ENCODE measurements around the gene FOXF2.
A peak's percentile ranks its signal among the peaks of the same experiment; 100 is the strongest.
"Not testable (repeated sequence)": the region's sequence is repeated elsewhere in the genome, so short reads cannot be mapped to it uniquely, and the experiment has no call there.

The FOXF2 gene

GRCh38 chr6:1367771-1368170, 21.6 kb upstream of the FOXF2 start:
- intact Hi-C loops (cut with micrococcal nuclease), result no loop called here
- H3K4me1 Mint-ChIP-seq (ENCODE audit: low read depth), result peaks cover 9% of the 10 kb centered on the region
- peaks cover 65% of the 10 kb centered on the region for H3K27me3 Mint-ChIP-seq
- no peaks in the 10 kb centered on the region for H3K9me3 Mint-ChIP-seq
- no peak overlapping the region for H3K4me3 Mint-ChIP-seq
- H3K36me3 Mint-ChIP-seq (ENCODE audit: low read depth), result no peaks in the 10 kb centered on the region
- no peak overlapping the region for H3K27ac Mint-ChIP-seq

- Mint-ChIP-seq H3K36me3 (ENCODE audit: low read depth) (no peaks in the 10 kb centered on the region), H3K4me1 (ENCODE audit: low read depth) (peaks cover 2% of the 10 kb centered on the region), H3K4me3 (no peak overlapping the region), H3K9me3 (no peaks in the 10 kb centered on the region), H3K27me3 (peaks cover 70% of the 10 kb centered on the region), H3K27ac (no peak overlapping the region)
- intact Hi-C loops (cut with micrococcal nuclease), result no loop called here
Observed at GRCh38 chr6:1368940-1369339, 20.4 kb upstream of the FOXF2 start.

- peaks cover 71% of the 10 kb centered on the region for H3K27me3 Mint-ChIP-seq
- H3K36me3 Mint-ChIP-seq (ENCODE audit: low read depth); H3K4me3 Mint-ChIP-seq; H3K4me1 Mint-ChIP-seq (ENCODE audit: low read depth); H3K9me3 Mint-ChIP-seq; H3K27ac Mint-ChIP-seq; intact Hi-C loops (cut with micrococcal nuclease): not testable (repeated sequence)
Observed at GRCh38 chr6:1369695-1370094, 19.7 kb upstream of the FOXF2 start.

GRCh38 chr6:1371933-1372332, 17.4 kb upstream of the FOXF2 start:
- Mint-ChIP-seq H3K4me1 (ENCODE audit: low read depth) (no peaks in the 10 kb centered on the region), H3K36me3 (ENCODE audit: low read depth) (no peaks in the 10 kb centered on the region), H3K4me3 (no peak overlapping the region), H3K9me3 (no peaks in the 10 kb centered on the region), H3K27me3 (peaks cover 81% of the 10 kb centered on the region), H3K27ac (no peak overlapping the region)
- intact Hi-C loops (cut with micrococcal nuclease), result no loop called here

- no peak overlapping the region for H3K27ac Mint-ChIP-seq
- no peak overlapping the region for H3K4me3 Mint-ChIP-seq
Observed at GRCh38 chr6:1372690-1373089, 16.7 kb upstream of the FOXF2 start.

GRCh38 chr6:1376653-1377052, 12.7 kb upstream of the FOXF2 start:
- H3K4me1 Mint-ChIP-seq (ENCODE audit: low read depth), result peaks cover 22% of the 10 kb centered on the region
- intact Hi-C loops (cut with micrococcal nuclease), result no loop called here
- H3K36me3 Mint-ChIP-seq (ENCODE audit: low read depth), result no peaks in the 10 kb centered on the region
- H3K27ac Mint-ChIP-seq, result no peak overlapping the region
- peaks cover 95% of the 10 kb centered on the region for H3K27me3 Mint-ChIP-seq
- H3K4me3 Mint-ChIP-seq, result no peak overlapping the region
- H3K9me3 Mint-ChIP-seq, result no peaks in the 10 kb centered on the region

More at GRCh38 chr6:1372690-1373089, 16.7 kb upstream of the FOXF2 start:
- Mint-ChIP-seq H3K27me3 (peaks cover 83% of the 10 kb centered on the region), H3K36me3 (ENCODE audit: low read depth) (no peaks in the 10 kb centered on the region), H3K4me1 (ENCODE audit: low read depth) (no peaks in the 10 kb centered on the region), H3K9me3 (no peaks in the 10 kb centered on the region)
- intact Hi-C loops (cut with micrococcal nuclease), result no loop called here

GRCh38 chr6:1377526-1377925, 11.8 kb upstream of the FOXF2 start:
- H3K4me1 Mint-ChIP-seq (ENCODE audit: low read depth), result peaks cover 22% of the 10 kb centered on the region
- peaks cover 94% of the 10 kb centered on the region for H3K27me3 Mint-ChIP-seq
- H3K4me3 Mint-ChIP-seq, result no peak overlapping the region
- intact Hi-C loops (cut with micrococcal nuclease), result no loop called here
- no peak overlapping the region for H3K27ac Mint-ChIP-seq
- H3K36me3 Mint-ChIP-seq (ENCODE audit: low read depth), result no peaks in the 10 kb centered on the region
- H3K9me3 Mint-ChIP-seq, result no peaks in the 10 kb centered on the region

- H3K4me1 Mint-ChIP-seq (ENCODE audit: low read depth), result peaks cover 22% of the 10 kb centered on the region
- intact Hi-C loops (cut with micrococcal nuclease), result no loop called here
- H3K4me3 Mint-ChIP-seq, result peak overlapping the region; percentile 37
- no peaks in the 10 kb centered on the region for H3K9me3 Mint-ChIP-seq
- no peaks in the 10 kb centered on the region for H3K36me3 Mint-ChIP-seq (ENCODE audit: low read depth)
- peaks cover 94% of the 10 kb centered on the region for H3K27me3 Mint-ChIP-seq
- H3K27ac Mint-ChIP-seq, result no peak overlapping the region
Observed at GRCh38 chr6:1378065-1379016, 11.0 kb upstream of the FOXF2 start.

- H3K27ac Mint-ChIP-seq, result no peak overlapping the region
- no peak overlapping the region for H3K4me3 Mint-ChIP-seq
- peaks cover 93% of the 10 kb centered on the region for H3K27me3 Mint-ChIP-seq
- H3K9me3 Mint-ChIP-seq, result no peaks in the 10 kb centered on the region
- H3K36me3 Mint-ChIP-seq (ENCODE audit: low read depth), result no peaks in the 10 kb centered on the region
- peaks cover 22% of the 10 kb centered on the region for H3K4me1 Mint-ChIP-seq (ENCODE audit: low read depth)
- intact Hi-C loops (cut with micrococcal nuclease), result no loop called here
Observed at GRCh38 chr6:1379017-1379787, 10.2 kb upstream of the FOXF2 start.

- no peak overlapping the region for H3K27ac Mint-ChIP-seq
- no peaks in the 10 kb centered on the region for H3K9me3 Mint-ChIP-seq
- intact Hi-C loops (cut with micrococcal nuclease), result loop anchor here (5.0 kb wide), 1 partner anchor 582 kb away; no protein-coding TSS in a partner anchor
- peaks cover 22% of the 10 kb centered on the region for H3K4me1 Mint-ChIP-seq (ENCODE audit: low read depth)
- peaks cover 93% of the 10 kb centered on the region for H3K27me3 Mint-ChIP-seq
- H3K4me3 Mint-ChIP-seq, result no peak overlapping the region
- H3K36me3 Mint-ChIP-seq (ENCODE audit: low read depth), result no peaks in the 10 kb centered on the region
Observed at GRCh38 chr6:1379788-1380147, 9.6 kb upstream of the FOXF2 start.

- Mint-ChIP-seq H3K27ac (no peak overlapping the region), H3K4me3 (no peak overlapping the region), H3K4me1 (ENCODE audit: low read depth) (peaks cover 28% of the 10 kb centered on the region), H3K27me3 (peaks cover 97% of the 10 kb centered on the region), H3K9me3 (no peaks in the 10 kb centered on the region), H3K36me3 (ENCODE audit: low read depth) (no peaks in the 10 kb centered on the region)
- intact Hi-C loops (cut with micrococcal nuclease), result loop anchor here (1.0 to 5.0 kb wide), 2 partner anchors 118 to 584 kb away; no protein-coding TSS in a partner anchor
Observed at GRCh38 chr6:1380625-1381427, 8.6 kb upstream of the FOXF2 start.

GRCh38 chr6:1381481-1382330, 7.7 kb upstream of the FOXF2 start:
- Mint-ChIP-seq H3K27me3 (peaks cover 97% of the 10 kb centered on the region), H3K4me1 (ENCODE audit: low read depth) (peaks cover 28% of the 10 kb centered on the region), H3K36me3 (ENCODE audit: low read depth) (no peaks in the 10 kb centered on the region), H3K4me3 (peak overlapping the region; percentile 32), H3K27ac (no peak overlapping the region), H3K9me3 (no peaks in the 10 kb centered on the region)
- intact Hi-C loops (cut with micrococcal nuclease), result loop anchor here (1.0 to 5.0 kb wide), 2 partner anchors 118 to 584 kb away; no protein-coding TSS in a partner anchor

All from dendritic cell treated with granulocyte-macrophage colony-stimulating factor and Interleukin-4, amounts not matched to agents 40 ng/mL and 50 ng/mL, for 4 days (primary cell).